Gastroesophageal sphincter (tissue), 3 donors: ENCODE results near the gene UNKL.

Experiments used
- CTCF ChIP-seq, 4 experiments: fragments of 200-600 bp in 2 of 4; fragments of 450-650 bp in 2 of 4; sonication (generic) in 1 of 4; IDR thresholded peaks; one replicate each; pipeline ENCODE4 v1.5.1; 2017 to 2019; ENCODE audit warnings: antibody characterized with exemption in 4 of 4, mild to moderate bottlenecking in 2 of 4, moderate library complexity in 2 of 4
- EP300 ChIP-seq: sonication (generic); formaldehyde crosslinking; IDR thresholded peaks from one replicate; pipeline ENCODE4 v1.6.1; 2017; ENCODE audit warnings: antibody characterized with exemption, mild to moderate bottlenecking
- POLR2A ChIP-seq, 2 donors: fragments of 450-650 bp; IDR thresholded peaks; one replicate each; pipeline ENCODE4 v1.6.1; 2017; ENCODE audit warnings: antibody characterized with exemption in 2 of 2, mild to moderate bottlenecking in 2 of 2, moderate library complexity in 1 of 2
- POLR2AphosphoS5 ChIP-seq: sonication (generic); formaldehyde crosslinking; IDR thresholded peaks from one replicate; pipeline ENCODE4 v1.6.1; 2017; ENCODE audit warnings: antibody characterized with exemption

GRCh38 chr16:1430214-1430758, 15.8 kb upstream of the UNKL start:
- no peak for TF ChIP-seq CTCF (IDR thresholded peaks at IDR 0.05)
- TF ChIP-seq POLR2A (IDR thresholded peaks at IDR 0.05): no peak
- TF ChIP-seq POLR2AphosphoS5: no peak
- TF ChIP-seq EP300: no peak
